ENCODE measurements around the gene S100A9. TPM values are rescaled to one million over a fixed set of nuclear protein-coding genes. Genes with fewer than 3 reads are reported as not detected.
A peak's percentile ranks its signal among the peaks of the same experiment; 100 is the strongest.

S100A9 gene
- total RNA-seq, 1 experiment from 2014 or later: 126 TPM

DNA sequence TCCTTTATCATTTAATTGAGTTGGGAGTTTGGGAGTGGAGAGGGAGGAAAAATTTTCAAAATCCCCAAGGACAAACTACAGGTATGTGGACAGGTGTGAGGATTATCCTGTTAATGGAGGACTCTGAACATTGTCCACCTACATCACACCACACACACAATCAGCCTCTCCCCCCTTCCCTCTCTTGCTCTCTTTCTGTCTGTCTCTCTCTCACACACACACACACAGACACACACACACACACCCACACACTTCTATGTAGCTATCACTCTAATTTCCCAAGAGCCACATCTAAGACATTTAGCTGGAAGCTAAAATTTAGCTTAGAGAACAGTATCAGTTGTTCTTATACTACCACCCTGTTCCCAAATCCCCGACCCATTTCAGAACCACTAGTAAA lies 31.7 kb downstream of the S100A9 start:
- Mint-ChIP-seq H3K27me3 (ENCODE audit: insufficient read depth, unreplicated experiment) (no peaks in the 10 kb centered on the region), H3K4me1 (ENCODE audit: insufficient read depth, unreplicated experiment) (peaks cover 68% of the 10 kb centered on the region), H3K27ac (ENCODE audit: low read depth, unreplicated experiment) (no peak overlapping the region), H3K9me3 (ENCODE audit: unreplicated experiment) (no peaks in the 10 kb centered on the region), H3K36me3 (ENCODE audit: insufficient read depth, unreplicated experiment) (no peaks in the 10 kb centered on the region), H3K4me3 (ENCODE audit: unreplicated experiment) (peak overlapping the region; percentile 66)
- ChIA-PET POLR2A (interaction anchor here (0.6 to 2.1 kb wide), 8 partner anchors 9 to 1001 kb away, joined by 3 to 10 read pairs (median 4); partner anchors contain the start of genes S100A12 and S100A9), CTCF (interaction anchor here (0.9 to 2.5 kb wide), 2 partner anchors 34 to 36 kb away, joined by 6 to 15 read pairs; no protein-coding TSS in a partner anchor)
- BruUV-seq (replicated peaks): no TSS peak
- no peak for DNase-seq (ENCODE audit: unreplicated experiment)
- TF ChIP-seq, protein P1, sequence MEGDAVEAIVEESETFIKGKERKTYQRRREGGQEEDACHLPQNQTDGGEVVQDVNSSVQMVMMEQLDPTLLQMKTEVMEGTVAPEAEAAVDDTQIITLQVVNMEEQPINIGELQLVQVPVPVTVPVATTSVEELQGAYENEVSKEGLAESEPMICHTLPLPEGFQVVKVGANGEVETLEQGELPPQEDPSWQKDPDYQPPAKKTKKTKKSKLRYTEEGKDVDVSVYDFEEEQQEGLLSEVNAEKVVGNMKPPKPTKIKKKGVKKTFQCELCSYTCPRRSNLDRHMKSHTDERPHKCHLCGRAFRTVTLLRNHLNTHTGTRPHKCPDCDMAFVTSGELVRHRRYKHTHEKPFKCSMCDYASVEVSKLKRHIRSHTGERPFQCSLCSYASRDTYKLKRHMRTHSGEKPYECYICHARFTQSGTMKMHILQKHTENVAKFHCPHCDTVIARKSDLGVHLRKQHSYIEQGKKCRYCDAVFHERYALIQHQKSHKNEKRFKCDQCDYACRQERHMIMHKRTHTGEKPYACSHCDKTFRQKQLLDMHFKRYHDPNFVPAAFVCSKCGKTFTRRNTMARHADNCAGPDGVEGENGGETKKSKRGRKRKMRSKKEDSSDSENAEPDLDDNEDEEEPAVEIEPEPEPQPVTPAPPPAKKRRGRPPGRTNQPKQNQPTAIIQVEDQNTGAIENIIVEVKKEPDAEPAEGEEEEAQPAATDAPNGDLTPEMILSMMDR (IDR thresholded peaks at IDR 0.05; ENCODE audit: unreplicated experiment): no peak
- intact Hi-C loops (cut with micrococcal nuclease): no loop called here

DNA sequence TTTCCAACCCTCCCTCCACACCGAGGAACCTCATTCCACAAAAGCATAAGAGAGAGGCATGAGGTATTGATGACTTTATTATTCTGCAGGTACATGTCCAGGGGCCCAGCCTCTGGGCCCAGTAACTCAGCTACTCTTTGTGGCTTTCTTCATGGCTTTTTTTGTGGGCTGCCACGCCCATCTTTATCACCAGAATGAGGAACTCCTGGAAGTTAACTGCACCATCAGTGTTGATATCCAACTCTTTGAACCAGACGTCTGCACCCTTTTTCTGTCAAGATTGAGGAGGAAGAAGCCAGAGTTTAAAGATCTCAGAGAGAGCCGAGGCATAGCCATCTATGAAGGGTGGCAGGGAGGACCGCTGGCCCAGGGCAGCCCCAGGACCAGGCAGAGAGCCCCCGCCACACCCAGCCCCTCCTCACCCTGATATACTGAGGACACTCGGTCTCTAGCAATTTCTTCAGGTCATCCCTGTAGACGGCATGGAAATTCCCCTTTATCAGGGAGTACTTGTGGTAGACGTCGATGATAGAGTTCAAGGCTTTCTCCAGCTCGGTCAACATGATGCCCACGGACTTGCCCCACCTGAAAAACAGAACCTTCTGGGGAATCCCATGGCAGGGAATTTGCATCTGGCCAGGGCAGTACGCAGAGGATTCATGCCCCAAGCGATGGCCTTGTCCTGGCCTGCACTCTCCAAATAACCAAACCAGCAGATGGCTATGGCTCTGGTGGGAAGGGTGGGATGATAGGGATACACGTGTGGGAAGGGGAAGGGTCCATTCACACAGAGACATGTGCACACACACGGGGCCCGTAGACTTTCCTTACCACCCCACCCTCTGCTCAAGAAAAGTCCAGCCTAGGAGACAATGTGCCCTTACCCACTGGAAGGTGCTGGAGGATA lies 32.6 kb downstream of the S100A9 start:
- Mint-ChIP-seq H3K4me3 (ENCODE audit: unreplicated experiment) (peak overlapping the region; percentile 66), H3K4me1 (ENCODE audit: insufficient read depth, unreplicated experiment) (peaks cover 68% of the 10 kb centered on the region), H3K27ac (ENCODE audit: low read depth, unreplicated experiment) (peak overlapping the region; percentile 2), H3K27me3 (ENCODE audit: insufficient read depth, unreplicated experiment) (no peaks in the 10 kb centered on the region), H3K36me3 (ENCODE audit: insufficient read depth, unreplicated experiment) (no peaks in the 10 kb centered on the region), H3K9me3 (ENCODE audit: unreplicated experiment) (no peaks in the 10 kb centered on the region)
- ChIA-PET CTCF (interaction anchor here (0.9 to 2.5 kb wide), 4 partner anchors 35 to 104 kb away, joined by 3 to 15 read pairs (median 8); no protein-coding TSS in a partner anchor), POLR2A (interaction anchor here (0.6 to 6.7 kb wide), 16 partner anchors 8 to 1000 kb away, joined by 3 to 44 read pairs (median 4); partner anchors contain the start of genes S100A12 and S100A9)
- intact Hi-C loops (cut with micrococcal nuclease): loop anchor here (2.0 kb wide), 1 partner anchor 15 kb away; the partner anchor contains the start of gene S100A12
- TF ChIP-seq, protein P1 (IDR thresholded peaks at IDR 0.05; ENCODE audit: unreplicated experiment): no peak
- DNase-seq (ENCODE audit: unreplicated experiment): no peak
- BruUV-seq (replicated peaks): TSS peak; percentile 97

DNA sequence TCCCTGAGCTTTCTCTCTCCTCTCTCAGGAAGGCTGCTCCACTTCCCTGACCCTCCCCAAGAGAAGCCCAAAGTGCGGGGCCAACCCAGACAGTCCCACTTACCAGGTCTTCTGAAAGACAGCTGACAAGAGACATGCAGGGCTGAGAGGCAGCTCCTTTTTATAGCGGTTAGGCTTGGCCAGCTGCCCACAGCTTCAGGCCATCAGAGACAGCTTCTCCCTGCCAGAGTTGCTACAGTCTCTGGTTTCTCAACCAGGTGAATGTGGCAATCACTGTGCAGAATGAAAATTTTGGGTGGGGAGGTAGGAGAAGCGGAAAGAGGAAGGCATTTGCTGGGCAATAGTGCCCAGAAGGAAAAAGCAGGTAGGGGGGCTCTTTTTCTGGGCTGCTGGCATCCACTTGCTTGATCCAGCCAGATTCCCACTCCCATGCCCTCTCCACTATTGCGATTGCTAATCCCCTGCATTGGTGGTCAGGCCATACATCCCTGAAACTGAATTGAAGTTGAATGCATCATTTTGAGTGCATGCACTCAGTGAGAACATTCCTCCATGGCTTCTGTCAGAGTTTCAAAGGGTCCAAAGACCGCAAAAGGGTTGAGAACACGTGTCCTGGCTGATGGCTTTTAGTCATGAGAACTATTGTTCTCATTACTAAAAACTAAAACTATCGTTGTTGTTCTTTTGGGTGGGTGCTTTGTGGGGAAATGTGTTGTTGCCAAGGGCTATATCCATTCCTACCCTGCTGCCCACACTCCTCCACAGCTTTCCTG lies 33.5 kb downstream of the S100A9 start, which contains the start of gene S100A8:
S100A8 (minus strand) TSS at position 136 of the 773 bp plus-strand sequence. CDS start 538 bp downstream, outside the sequence.
- peak; percentile 99 for DNase-seq (ENCODE audit: unreplicated experiment)
- Mint-ChIP-seq H3K27me3 (ENCODE audit: insufficient read depth, unreplicated experiment) (no peaks in the 10 kb centered on the region), H3K27ac (ENCODE audit: low read depth, unreplicated experiment) (peak within 1 kb of the TSS; percentile 2), H3K9me3 (ENCODE audit: unreplicated experiment) (no peaks in the 10 kb centered on the region), H3K4me1 (ENCODE audit: insufficient read depth, unreplicated experiment) (peaks cover 71% of the 10 kb centered on the region), H3K4me3 (ENCODE audit: unreplicated experiment) (peak within 1 kb of the TSS; percentile 66), H3K36me3 (ENCODE audit: insufficient read depth, unreplicated experiment) (no peaks in the 10 kb centered on the region)
- BruUV-seq (replicated peaks): no TSS peak
- TF ChIP-seq, protein P1 (IDR thresholded peaks at IDR 0.05; ENCODE audit: unreplicated experiment): no peak
- POLR2A ChIA-PET: interaction anchor here (0.7 to 6.7 kb wide), 11 partner anchors 13 to 652 kb away, joined by 3 to 44 read pairs (median 5); partner anchors contain the start of genes S100A12 and S100A9
- CTCF ChIA-PET: interaction anchor here (0.9 to 2.5 kb wide), 3 partner anchors 36 to 103 kb away, joined by 3 to 15 read pairs (median 10); no protein-coding TSS in a partner anchor
- intact Hi-C loops (cut with micrococcal nuclease): loop anchor here (2.0 kb wide), 1 partner anchor 16 kb away; the partner anchor contains the start of gene S100A12

All from MCF 10A (cell line).